Fibroblast of lung (primary cell): ENCODE measurements around the gene NBPF15.
"Not testable (repeated sequence)": the region's sequence is repeated elsewhere in the genome, so short reads cannot be mapped to it uniquely, and the experiment has no call there.

Source experiments
- EZH2 ChIP-seq: IDR thresholded peaks from 2 replicates; pipeline ENCODE4 v1.5.1; 2012; ENCODE audit warnings: low read length, control low read depth, mild to moderate bottlenecking; ENCODE audit errors: missing control alignments
- TF ChIP-seq, protein P1 (sequence below), 2 donors: IDR thresholded peaks in 1 of 2; conservative IDR thresholded peaks in 1 of 2; 1 replicate in 1 of 2; 2 replicates in 1 of 2; pipeline ENCODE4 v1.5.1; 2011 to 2012; ENCODE audit warnings: low read length in 2 of 2, control low read depth in 1 of 2, inconsistent platforms in 1 of 2, low read depth in 1 of 2, mild to moderate bottlenecking in 1 of 2

DNA sequence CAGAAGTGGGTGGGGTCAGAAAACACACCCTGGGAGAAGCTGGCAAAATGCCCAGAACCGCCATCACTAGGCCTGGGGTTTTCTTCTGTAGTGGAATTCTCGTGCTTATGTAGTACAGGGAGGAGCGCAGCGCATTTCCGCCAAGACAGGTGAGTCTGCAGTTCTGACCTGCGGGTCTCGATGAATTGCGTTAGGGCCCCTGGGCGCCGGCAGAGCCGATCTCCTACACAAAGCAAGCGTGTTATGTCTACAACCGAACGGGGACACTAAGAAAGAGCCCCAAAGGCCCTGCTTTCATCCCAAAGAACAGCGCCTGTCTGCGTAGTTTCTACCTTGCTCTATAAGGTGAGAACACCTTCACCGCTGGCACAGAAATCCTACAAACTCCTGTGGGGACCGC lies 28.9 kb upstream of the NBPF15 start:
- TF ChIP-seq, protein P1, sequence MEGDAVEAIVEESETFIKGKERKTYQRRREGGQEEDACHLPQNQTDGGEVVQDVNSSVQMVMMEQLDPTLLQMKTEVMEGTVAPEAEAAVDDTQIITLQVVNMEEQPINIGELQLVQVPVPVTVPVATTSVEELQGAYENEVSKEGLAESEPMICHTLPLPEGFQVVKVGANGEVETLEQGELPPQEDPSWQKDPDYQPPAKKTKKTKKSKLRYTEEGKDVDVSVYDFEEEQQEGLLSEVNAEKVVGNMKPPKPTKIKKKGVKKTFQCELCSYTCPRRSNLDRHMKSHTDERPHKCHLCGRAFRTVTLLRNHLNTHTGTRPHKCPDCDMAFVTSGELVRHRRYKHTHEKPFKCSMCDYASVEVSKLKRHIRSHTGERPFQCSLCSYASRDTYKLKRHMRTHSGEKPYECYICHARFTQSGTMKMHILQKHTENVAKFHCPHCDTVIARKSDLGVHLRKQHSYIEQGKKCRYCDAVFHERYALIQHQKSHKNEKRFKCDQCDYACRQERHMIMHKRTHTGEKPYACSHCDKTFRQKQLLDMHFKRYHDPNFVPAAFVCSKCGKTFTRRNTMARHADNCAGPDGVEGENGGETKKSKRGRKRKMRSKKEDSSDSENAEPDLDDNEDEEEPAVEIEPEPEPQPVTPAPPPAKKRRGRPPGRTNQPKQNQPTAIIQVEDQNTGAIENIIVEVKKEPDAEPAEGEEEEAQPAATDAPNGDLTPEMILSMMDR (conservative IDR thresholded peaks at IDR 0.05 in 1 of 2, IDR thresholded peaks at IDR 0.05 in 1 of 2; ENCODE audit: low read depth in 1 of 2, low read length in 2 of 2) = not testable (repeated sequence)
- TF ChIP-seq EZH2 = not testable (repeated sequence)
